ENCODE data around the gene MUC20.
A peak's percentile ranks its signal among the peaks of the same experiment; 100 is the strongest.
"Not testable (repeated sequence)": the region's sequence is repeated elsewhere in the genome, so short reads cannot be mapped to it uniquely, and the experiment has no call there.

MUC20 gene

DNA sequence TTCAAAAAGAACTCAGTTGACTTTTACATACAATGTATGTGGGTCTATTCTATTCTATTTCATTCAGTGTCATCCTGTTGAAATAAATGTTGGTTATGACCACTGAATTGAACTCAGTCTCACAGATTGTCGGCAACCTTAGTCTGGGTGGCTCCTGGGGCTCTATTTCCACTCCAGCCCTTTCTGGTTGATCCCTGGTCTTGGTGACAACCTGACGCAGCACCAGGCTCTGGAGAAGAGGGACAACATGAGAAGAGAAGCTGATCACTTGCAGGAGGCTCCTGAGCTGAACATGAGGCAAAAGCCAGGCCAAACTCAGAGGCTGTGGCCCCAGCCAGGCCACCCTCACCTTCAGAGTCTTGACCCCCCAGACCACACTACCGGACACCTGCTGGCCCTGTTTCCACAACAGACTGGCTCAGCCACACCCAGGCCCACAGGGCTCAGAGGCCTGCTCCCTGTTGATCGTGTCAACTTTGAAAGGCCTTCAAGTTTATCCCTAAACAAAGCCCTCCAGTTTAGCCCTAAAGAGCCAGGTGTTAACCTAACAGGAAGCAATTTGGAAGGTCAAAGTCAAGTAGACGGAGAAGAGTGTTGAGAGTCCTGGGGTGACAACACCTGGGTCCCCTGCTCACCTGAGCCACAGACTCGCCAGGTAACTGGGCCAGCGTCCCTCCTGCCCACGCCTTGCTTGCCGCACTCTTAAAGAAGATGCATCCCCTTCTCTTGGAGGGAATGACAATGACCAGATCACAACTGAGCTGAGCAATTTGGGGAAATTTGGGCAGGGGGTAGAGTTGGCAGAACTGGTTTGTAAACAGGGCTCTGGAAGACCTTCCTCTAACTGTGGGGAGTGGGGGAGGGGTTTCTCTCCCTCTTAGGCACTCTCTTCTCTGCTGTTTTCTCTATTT is 15.4 kb upstream of the MUC20 start:
- DNase-seq: no peak
- in situ Hi-C loops (cut with HindIII; ENCODE audit: low pct_ligation_motif_present, low pct_unique_long_range_greater_than_20kb, low sequenced_read_pairs): no loop called here

DNA sequence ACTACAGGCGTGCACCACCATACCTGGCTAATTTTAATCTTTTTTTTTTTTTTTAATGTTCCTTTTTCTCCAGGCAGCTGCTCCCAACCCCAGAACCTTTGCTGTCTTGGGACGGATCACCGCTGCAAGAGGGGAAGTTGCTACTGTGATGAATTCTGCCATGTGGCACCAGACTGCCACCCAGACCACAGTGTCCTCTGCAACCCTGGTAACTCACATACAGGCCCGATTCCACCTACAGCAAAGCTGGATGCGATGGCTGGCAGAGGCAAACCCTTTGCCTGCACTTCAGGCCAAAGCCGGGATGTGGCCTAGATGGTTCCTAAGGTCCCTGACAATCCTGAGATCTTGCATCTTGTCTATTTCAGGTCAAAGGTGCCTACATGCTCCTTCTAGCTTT is 12.7 kb upstream of the MUC20 start:
- no peak for DNase-seq
- in situ Hi-C loops (cut with HindIII; ENCODE audit: low pct_ligation_motif_present, low pct_unique_long_range_greater_than_20kb, low sequenced_read_pairs): no loop called here

DNA sequence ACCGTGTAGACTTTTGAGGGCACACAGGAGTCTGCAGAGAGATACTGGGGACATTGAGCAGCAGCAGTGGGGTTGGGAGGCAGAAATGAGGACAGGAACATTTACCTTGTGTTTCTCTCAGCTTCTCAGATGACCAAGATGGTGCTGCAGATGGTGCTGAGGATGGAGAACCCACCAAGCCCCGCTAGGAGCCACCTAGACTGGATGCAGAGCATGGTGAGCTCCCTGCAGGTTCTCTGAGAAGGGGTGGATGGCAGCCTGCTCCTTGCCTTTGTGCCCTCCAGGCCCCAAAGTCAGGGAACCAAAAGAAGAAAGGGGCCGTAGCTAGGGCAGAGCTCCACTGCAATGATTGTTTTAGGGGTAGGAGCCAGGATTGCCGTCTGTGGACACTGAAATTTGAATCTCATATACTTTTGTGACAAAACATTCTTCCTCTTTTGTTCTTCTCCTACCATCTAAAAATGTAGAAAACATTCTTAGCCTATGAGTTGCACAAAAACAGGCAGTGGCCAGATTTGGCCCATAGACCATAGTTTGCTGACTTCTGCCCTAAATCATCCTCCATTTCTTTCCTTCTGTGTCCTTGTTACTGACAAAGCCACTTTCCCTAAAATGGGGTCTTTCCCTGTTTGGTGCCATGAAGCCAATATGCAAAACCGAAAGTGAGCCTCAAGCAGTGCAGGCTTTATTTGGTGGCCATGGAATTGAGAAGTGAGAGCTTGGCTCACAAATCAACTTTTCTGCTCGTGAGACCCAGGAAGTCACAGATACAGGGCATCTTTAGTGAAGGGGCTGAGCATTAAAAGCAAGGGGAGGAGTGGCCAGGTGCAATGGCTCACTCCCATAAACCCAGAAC is 11.9 kb upstream of the MUC20 start:
- no peak for DNase-seq
- in situ Hi-C loops (cut with HindIII; ENCODE audit: low pct_ligation_motif_present, low pct_unique_long_range_greater_than_20kb, low sequenced_read_pairs): no loop called here

DNA sequence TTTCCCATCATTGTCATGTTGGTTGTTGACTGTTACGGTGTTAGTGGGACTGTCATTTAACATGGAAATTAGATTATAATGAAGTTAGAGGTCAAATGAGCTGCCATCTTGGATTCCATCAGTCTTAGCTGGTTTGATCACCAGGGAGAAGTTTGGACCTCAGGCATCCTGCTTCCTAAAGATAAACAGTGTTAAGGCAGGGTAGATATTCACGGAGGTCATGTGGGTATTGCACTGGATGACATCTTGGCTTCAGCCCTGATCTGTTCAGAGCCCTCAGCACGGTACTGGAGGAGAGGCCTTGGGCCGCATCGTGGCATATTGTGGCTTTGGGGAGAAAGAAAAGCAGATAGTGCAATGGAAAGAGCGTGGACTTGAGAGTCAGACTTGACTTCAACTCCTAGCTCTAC is 11.1 kb upstream of the MUC20 start:
- DNase-seq: no peak
- in situ Hi-C loops (cut with HindIII; ENCODE audit: low pct_ligation_motif_present, low pct_unique_long_range_greater_than_20kb, low sequenced_read_pairs): no loop called here

DNA sequence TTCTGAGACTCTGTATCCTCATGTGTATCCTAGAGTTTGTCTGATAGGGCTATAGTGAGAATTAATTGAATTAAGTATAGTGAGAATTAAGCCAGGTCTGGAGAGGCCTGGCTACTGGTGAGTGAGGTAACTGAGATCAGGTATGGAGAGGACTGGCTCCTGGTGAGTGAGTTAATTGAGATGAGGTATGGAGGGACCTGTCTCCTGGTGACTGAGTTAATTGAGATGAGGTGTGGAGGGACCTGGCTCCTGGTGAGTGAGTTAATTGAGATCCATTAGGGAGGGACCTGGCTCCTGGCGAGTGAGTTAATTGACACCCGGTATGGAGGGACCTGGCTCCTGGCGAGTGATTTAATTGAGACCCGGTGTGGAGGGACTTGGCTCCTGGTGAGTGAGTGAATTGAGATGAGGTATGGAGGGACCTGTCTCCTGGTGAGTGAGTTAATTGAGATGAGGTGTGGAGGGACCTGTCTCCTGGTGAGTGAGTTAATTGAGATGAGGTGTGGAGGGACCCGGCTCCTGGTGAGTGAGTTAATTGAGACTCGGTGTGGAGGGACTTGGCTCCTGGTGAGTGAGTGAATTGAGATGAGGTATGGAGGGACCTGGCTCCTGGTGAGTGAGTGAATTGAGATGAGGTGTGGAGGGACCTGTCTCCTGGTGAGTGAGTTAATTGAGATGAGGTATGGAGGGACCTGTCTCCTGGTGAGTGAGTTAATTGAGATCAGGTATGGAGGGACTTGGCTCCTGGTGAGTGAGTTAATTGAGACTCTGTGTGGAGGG is 10.5 kb upstream of the MUC20 start:
- in situ Hi-C loops (cut with HindIII; ENCODE audit: low pct_ligation_motif_present, low pct_unique_long_range_greater_than_20kb, low sequenced_read_pairs); DNase-seq: not testable (repeated sequence)

DNA sequence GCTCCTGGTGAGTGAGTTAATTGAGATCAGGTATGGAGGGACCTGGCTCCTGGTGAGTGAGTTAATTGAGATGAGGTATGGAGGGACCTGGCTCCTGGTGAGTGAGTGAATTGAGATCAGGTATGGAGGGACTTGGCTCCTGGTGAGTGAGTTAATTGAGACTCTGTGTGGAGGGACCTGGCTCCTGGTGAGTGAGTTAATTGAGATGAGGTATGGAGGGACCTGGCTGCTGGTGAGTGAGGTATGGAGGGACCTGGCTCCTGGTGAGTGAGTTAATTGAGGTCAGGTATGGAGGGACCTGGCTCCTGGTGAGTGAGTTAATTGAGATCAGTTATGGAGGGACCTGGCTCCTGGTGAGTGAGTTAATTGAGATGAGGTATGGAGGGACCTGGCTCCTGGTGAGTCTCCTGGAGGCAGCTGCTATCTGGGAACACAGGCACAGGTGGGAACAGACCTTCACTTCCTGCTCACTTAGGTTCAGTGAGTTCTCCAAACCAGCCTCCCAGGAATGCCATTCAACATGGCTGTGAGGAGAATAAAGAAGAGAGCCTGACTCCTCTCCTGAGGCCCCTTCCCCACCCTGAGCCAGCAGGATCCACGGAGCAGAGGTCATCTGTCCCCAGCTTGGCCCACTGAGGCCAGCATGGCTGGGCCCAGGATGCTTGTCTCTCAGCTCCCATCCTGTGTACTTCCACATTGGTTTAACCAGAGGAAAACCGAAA is 9.5 kb upstream of the MUC20 start:
- DNase-seq; in situ Hi-C loops (cut with HindIII; ENCODE audit: low pct_ligation_motif_present, low pct_unique_long_range_greater_than_20kb, low sequenced_read_pairs): not testable (repeated sequence)

DNA sequence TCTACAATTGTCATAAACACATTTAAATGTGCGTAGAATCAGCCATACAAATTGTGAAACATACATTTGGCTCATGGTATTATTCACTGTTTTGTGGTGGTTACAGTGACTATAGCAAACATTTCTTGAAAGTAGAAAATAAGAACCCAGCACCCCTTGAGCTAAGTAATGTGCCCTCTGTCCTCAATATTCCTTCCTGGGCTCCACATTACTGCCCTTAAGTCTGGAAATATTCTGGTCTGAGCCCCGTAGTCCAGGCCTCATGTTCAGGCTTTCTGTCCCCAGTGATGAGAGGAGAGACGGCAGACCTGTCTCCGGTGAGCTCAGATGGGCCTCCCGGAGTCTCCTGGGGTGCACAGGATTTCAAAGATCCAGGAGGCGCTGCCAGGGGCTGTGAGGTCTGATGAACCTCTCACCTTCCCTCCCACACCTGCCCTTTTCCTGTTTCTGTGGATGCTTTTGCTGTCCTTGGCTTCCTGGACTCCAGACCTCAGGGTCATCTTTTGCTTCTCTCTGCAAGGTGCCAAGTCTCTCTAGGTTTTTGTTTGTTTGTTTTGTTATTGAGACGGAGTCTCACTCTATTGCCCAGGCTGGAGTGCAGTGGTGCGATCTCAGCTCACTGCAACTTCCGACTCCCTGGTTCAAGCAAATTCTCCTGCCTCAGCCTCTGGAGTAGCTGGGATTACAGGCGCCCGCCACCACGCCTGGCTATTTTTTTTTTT is 8.8 kb upstream of the MUC20 start:
- in situ Hi-C loops (cut with HindIII; ENCODE audit: low pct_ligation_motif_present, low pct_unique_long_range_greater_than_20kb, low sequenced_read_pairs): no loop called here
- no peak for DNase-seq

DNA sequence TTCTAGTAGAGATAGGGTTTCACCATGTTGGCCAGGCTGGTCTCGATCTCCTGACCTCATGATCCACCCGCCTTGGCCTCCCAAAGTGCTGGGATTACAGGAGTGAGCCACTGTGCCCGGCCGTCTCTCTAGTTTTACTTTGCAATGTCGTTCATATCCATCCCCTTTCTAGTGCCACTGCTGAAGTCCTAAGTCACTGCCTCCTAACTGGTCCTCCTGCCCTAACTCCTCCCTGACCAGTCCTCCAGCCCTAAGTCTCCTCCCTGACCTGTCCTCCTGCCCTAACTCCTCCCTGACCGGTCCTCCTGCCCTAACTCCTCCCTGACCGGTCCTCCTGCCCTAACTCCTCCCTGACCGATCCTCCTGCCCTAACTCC is 8.3 kb upstream of the MUC20 start:
- in situ Hi-C loops (cut with HindIII; ENCODE audit: low pct_ligation_motif_present, low pct_unique_long_range_greater_than_20kb, low sequenced_read_pairs); DNase-seq: not testable (repeated sequence)

DNA sequence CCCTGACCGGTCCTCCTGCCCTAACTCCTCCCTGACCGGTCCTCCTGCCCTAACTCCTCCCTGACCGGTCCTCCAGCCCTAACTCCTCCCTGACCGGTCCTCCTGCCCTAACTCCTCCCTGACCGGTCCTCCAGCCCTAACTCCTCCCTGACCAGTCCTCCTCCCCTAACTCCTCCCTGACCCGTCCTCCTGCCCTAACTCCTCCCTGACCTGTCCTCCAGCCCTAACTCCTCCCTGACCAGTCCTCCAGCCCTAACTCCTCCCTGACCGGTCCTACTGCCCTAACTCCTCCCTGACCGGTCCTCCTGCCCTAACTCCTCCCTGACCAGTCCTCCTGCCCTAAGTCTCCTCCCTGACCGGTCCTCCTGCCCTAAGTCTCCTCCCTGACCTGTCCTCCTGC is 7.6 kb upstream of the MUC20 start:
- in situ Hi-C loops (cut with HindIII; ENCODE audit: low pct_ligation_motif_present, low pct_unique_long_range_greater_than_20kb, low sequenced_read_pairs); DNase-seq: not testable (repeated sequence)

DNA sequence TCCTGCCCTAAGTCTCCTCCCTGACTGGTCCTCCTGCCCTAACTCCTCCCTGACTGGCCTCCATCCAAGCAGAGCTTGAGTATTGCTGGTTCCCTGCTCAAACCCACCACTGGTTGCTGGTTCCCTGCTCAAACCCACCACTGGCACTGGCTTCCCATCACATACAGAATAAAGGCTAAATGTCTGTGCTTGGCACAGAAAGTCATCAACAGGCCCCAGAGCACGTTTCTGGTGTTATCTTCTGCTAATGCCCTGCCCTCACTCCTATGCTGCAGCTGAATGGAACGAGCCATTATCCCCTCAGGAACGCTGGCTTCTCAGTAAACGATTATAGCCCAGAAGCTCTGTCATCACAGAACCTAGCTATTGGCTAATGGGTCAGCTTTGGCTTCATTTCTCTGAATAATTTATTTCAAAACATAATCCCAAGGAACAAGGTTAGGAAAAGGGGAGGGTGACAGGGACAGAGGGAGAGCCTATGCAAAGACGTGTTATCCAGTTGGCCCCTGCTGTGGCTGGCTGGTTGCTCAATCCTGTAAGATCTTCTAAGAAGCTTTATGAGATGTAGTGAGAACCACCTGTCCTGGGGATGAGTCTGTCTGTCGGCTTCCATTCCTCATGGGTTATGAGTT is 6.3 kb upstream of the MUC20 start:
- no peak for DNase-seq
- in situ Hi-C loops (cut with HindIII; ENCODE audit: low pct_ligation_motif_present, low pct_unique_long_range_greater_than_20kb, low sequenced_read_pairs): no loop called here

DNA sequence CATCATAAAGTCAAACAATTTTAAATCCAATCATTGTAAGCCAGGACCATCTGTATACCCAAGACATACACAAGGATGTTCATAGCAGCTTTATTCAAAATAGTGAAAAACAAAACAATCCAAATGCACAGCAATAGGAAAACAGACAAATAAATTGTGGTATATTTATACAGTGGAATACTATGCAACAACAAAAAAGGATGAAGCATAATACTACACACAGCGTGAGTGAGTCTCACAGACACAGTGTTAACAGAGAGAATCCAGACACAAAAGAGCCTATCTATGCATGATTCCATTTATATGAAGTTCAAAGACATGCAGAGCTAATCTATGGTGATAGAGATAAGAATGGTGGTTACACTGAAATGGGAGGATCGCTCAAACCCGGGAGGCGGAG is 5.6 kb upstream of the MUC20 start:
- in situ Hi-C loops (cut with HindIII; ENCODE audit: low pct_ligation_motif_present, low pct_unique_long_range_greater_than_20kb, low sequenced_read_pairs): no loop called here
- DNase-seq: no peak

DNA sequence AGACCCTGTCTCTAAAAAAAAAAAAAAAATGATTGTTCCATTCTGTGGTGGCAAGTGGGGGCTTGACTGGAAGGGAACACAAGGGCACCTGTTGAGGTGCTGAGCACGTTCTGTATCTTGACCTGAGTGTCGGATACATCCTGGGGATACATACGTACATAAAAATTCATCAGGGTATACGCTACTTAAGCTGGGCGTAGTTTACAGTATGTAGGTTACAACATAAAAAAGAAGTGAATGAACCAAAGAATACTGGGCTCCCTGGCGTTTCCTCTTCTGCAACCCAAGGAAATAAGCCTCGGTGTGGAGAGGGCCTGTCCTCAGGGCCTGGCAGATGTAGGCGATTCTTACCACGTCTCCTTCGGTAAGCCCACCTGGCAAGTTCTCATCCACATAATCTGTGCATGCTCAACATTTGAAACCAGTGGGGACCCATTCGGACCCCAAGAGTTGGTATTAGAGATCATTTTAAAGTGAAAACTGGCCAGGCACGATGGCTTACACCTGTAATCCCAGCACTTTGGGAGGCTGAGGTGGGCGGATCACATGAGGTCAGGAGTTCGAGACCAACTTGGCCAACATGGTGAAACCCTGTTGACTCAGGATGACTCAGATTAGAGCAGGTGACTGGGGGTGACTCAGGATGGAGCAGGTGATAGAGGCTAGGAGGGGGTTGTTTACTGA is 5.1 kb upstream of the MUC20 start:
- peak; percentile 10 for DNase-seq
- in situ Hi-C loops (cut with HindIII; ENCODE audit: low pct_ligation_motif_present, low pct_unique_long_range_greater_than_20kb, low sequenced_read_pairs): no loop called here

DNA sequence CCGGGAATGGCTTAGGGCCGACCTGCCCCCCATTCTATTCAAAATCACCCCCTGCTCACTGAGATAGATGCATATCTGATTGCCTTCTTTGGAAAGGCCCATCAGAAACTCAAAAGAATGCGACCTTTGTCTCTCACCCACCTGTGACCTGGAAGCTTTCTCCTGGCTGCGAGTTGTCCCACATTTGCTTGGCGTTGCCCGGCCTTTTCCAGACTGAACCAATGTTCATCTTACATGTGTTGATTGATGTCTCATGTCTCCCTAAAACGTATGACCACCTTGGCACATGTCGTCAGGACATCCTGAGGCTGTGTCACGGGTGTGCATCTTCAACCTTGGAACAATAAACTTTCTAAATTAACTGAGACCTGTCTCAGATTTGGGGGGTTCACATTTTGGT is 3.4 kb upstream of the MUC20 start:
- in situ Hi-C loops (cut with HindIII; ENCODE audit: low pct_ligation_motif_present, low pct_unique_long_range_greater_than_20kb, low sequenced_read_pairs): no loop called here
- no peak for DNase-seq

DNA sequence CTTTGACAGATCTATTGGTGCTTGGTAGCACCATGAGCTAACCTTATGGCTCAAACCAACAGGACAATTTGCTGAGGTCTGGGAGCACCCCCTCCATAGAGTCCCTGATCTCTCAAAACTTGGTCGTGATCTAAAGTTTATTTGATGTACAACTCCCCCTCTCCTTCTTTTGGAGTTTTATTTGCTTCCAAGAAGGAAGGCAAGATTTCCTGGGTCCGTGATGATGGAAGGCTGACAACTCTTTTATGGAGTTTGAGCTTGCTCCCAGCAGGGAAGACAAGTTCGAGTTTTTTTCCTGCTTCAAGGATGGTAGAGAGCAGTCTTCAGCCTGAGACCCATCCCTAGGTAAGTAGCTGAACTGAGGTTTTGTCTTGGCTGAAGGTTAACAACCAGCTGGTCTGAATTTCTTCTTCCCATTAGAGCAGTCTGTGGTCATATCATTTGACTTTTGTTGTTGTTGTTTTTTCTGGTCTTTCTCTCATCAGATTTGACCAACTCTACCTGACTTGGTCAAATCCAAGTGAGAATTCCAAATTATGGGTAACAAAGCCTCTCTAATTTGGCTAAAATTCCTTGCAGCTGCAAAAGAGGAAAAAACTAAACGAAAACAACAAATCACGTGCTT is 2.8 kb upstream of the MUC20 start:
- in situ Hi-C loops (cut with HindIII; ENCODE audit: low pct_ligation_motif_present, low pct_unique_long_range_greater_than_20kb, low sequenced_read_pairs): no loop called here
- DNase-seq: no peak

DNA sequence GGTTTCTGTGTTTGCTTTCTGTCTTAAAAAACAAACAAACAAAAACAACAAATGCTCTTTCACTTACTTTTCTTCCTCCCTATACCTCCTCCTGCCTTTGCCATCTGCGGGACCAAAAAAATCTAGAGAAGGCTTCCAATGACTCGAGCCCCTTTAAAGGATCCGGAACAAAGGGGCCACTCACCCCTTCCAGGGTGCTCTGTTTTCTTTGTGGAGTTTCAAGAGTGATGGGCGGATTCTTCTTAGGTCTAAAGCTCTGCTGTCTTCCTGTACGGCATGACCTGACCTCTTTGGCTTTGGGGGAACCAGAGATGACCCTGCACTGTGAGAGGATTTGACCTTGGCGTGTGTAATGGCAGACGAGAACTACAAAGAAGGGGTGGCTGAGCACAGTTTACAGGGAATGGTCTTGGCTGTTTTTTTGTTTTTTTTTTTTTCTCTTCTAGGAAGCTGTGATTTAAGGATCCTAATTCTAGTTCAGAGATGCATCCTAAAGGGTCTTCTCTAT is 2.2 kb upstream of the MUC20 start:
- DNase-seq: no peak
- in situ Hi-C loops (cut with HindIII; ENCODE audit: low pct_ligation_motif_present, low pct_unique_long_range_greater_than_20kb, low sequenced_read_pairs): no loop called here

DNA sequence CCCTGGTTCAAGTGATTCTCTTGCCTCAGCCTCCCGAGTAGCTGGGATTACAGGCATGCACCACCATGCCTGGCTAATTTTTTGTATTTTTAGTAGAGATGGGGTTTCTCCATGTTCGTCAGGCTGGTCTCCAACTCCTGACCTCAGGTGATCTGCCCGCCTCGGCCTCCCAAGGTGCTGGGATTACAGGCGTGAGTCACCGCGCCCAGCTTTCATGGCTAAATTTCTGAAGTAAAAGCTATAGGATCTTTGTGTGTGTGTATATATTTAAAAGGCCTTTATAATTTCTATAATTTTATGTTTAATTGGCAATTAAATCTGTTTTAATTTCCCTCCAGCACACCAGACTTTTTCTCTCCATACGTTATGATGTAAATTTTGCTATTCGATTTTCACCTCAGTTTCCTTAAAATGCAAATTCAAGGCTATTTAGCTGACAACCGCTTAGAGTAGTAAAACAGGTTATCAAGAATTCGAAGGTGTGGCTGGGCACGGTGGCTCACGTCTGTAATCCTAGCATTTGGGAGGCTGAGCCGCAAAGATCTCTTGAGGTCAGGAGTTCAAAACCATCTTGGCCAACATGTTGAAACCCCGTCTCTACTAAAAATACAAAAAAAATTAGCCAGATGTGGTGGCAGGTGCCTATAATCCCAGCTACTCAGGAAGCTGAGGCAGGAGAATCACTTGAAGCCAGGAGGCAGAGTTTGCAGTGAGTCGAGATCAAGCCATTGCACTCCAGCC is 1.1 kb upstream of the MUC20 start:
- DNase-seq; in situ Hi-C loops (cut with HindIII; ENCODE audit: low pct_ligation_motif_present, low pct_unique_long_range_greater_than_20kb, low sequenced_read_pairs): not testable (repeated sequence)

All from ACHN (cell line).